HG03378 (cell line): ENCODE measurements around the gene MTPN.

Experiments used
- ATAC-seq: cut with Tn5 transposase; IDR thresholded peaks from one replicate; pipeline ENCODE4 v1.9.1; 2021; ENCODE audit warnings: mild to moderate bottlenecking, moderate library complexity; ENCODE audit not compliant: unreplicated experiment

Gene MTPN

GRCh38 chr7:135894816-135895215, 82.3 kb downstream of the MTPN start:
- no peak for ATAC-seq

GRCh38 chr7:135889823-135890222, 87.3 kb downstream of the MTPN start:
- ATAC-seq = no peak

- no peak for ATAC-seq
Measured at GRCh38 chr7:135888740-135889139, 88.4 kb downstream of the MTPN start.

GRCh38 chr7:135886345-135887132, 90.6 kb downstream of the MTPN start:
- peak; percentile 82 for ATAC-seq

- ATAC-seq = no peak
Measured at GRCh38 chr7:135884495-135885232, 92.5 kb downstream of the MTPN start.

GRCh38 chr7:135879233-135879632, 97.9 kb downstream of the MTPN start:
- ATAC-seq = no peak

GRCh38 chr7:135878284-135878683, 98.9 kb downstream of the MTPN start:
- ATAC-seq = no peak

- ATAC-seq = no peak
Measured at GRCh38 chr7:135877805-135878204, 99.4 kb downstream of the MTPN start.
